ENCODE data around the gene ZNF536.

Gene ZNF536

DNA sequence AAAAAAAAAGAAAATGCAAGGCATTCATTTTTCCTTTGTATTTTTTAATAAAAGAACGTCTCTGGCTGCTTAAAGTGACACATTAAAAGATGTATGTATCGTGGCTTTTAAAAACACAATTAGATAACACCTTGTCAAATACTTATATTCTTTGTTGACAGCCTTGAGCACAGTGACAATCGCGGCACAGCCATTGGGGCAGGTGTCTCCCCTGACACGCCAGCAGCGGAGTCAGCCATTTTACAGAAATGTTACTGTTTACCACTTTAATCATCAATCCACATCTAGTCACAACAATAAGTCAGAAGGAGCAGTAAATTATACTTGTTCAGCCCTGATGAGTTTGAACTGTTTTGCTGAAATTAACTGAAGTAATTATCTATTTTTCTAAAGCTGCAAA, 224.1 kb downstream of the ZNF536 start:
- H3K9me3 ChIP-seq (ENCODE audit: control insufficient read depth, insufficient read depth, low read length): no peaks in the 10 kb centered on the region
- H3K36me3 ChIP-seq (ENCODE audit: insufficient read depth, low read length): no peaks in the 10 kb centered on the region
- peaks cover 14% of the 10 kb centered on the region for H3K4me1 ChIP-seq (ENCODE audit: insufficient read depth, low read length)
- H3K9ac ChIP-seq (ENCODE audit: low read depth, low read length): no peak overlapping the region

DNA sequence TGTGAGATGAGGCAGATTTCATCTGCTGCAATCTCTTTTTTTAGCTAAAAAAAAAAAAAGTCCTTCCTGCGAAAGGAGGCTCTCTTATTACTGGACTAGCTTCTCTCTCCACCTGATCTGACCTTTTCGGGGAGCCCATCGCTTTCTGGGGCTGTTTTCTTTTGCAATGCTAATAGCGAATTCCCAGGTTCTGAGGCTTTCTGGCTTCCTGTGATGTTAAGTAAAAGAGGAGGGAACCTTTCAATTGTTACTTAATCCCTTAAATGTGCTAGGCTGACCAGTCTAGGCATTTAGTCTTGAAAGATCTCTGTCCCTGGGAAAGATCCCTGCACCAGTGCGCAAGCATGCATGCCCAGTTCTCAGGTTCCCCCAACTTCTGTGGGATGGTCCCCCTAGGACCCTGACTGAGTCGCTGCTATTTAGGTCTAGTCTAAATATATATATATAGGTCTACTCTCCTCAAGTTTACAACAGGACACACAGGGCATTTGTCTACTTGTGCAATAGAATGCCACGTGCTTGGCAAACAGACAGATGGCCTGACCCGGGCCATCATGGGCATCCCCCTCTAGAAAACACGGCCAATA, 224.7 kb downstream of the ZNF536 start:
- H3K36me3 ChIP-seq (ENCODE audit: insufficient read depth, low read length): no peaks in the 10 kb centered on the region
- H3K9me3 ChIP-seq (ENCODE audit: control insufficient read depth, insufficient read depth, low read length): no peaks in the 10 kb centered on the region
- H3K4me1 ChIP-seq (ENCODE audit: insufficient read depth, low read length): peaks cover 14% of the 10 kb centered on the region
- no peak overlapping the region for H3K9ac ChIP-seq (ENCODE audit: low read depth, low read length)

GRCh38 chr19:30598688-30599087, 226.5 kb downstream of the ZNF536 start:
- Histone ChIP-seq H3K9ac (ENCODE audit: low read depth, low read length) (no peak overlapping the region), H3K4me1 (ENCODE audit: insufficient read depth, low read length) (peaks cover 14% of the 10 kb centered on the region), H3K36me3 (ENCODE audit: insufficient read depth, low read length) (no peaks in the 10 kb centered on the region), H3K9me3 (ENCODE audit: control insufficient read depth, insufficient read depth, low read length) (no peaks in the 10 kb centered on the region)

DNA sequence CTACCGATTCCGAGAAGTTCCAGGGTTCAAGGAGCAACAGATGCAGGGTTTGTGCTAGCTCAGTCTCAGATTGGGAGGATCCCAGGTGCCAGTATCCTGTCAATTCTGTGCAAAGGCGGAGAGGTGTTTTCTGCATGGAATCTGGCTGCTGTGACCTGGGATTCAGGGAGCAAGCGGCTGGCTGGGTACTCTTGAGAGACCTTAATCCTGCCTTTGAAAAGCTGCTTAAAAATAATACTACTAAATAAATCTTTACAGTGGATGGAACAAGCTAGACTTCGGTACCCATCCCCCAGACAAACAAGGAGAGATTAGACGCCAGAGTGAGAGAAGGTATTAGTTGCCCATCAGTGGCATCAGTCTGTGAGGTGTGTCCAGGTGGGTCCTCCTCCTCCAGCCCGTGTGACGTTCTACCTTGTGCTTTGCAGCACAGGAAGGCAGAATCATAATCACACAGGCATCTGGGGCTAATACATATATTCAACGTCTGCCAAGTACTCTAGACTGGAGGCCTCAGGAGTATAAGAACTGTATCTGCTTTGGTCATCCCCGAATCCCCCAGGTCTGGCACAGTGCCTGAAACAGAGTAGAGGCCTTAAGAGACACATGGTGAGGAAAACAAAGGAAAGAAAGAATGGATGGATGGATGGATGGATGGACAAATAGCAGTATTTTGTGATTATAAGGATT, 230.6 kb downstream of the ZNF536 start:
- H3K4me1 ChIP-seq (ENCODE audit: insufficient read depth, low read length): no peaks in the 10 kb centered on the region; the same call in 1 of the 2 replicates
- no peak overlapping the region for H3K9ac ChIP-seq (ENCODE audit: low read depth, low read length)
- H3K36me3 ChIP-seq (ENCODE audit: insufficient read depth, low read length): no peaks in the 10 kb centered on the region
- no peaks in the 10 kb centered on the region for H3K9me3 ChIP-seq (ENCODE audit: control insufficient read depth, insufficient read depth, low read length)

GRCh38 chr19:30604657-30605056, 232.5 kb downstream of the ZNF536 start:
- no peaks in the 10 kb centered on the region for H3K36me3 ChIP-seq (ENCODE audit: insufficient read depth, low read length)
- no peaks in the 10 kb centered on the region for H3K4me1 ChIP-seq (ENCODE audit: insufficient read depth, low read length)
- no peaks in the 10 kb centered on the region for H3K9me3 ChIP-seq (ENCODE audit: control insufficient read depth, insufficient read depth, low read length)
- H3K9ac ChIP-seq (ENCODE audit: low read depth, low read length): no peak overlapping the region

- H3K9me3 ChIP-seq (ENCODE audit: control insufficient read depth, insufficient read depth, low read length): no peaks in the 10 kb centered on the region
- no peaks in the 10 kb centered on the region for H3K36me3 ChIP-seq (ENCODE audit: insufficient read depth, low read length)
- no peaks in the 10 kb centered on the region for H3K4me1 ChIP-seq (ENCODE audit: insufficient read depth, low read length)
- H3K9ac ChIP-seq (ENCODE audit: low read depth, low read length): no peak overlapping the region
These were observed 233.1 kb downstream of the ZNF536 start for GRCh38 chr19:30605333-30605732.

DNA sequence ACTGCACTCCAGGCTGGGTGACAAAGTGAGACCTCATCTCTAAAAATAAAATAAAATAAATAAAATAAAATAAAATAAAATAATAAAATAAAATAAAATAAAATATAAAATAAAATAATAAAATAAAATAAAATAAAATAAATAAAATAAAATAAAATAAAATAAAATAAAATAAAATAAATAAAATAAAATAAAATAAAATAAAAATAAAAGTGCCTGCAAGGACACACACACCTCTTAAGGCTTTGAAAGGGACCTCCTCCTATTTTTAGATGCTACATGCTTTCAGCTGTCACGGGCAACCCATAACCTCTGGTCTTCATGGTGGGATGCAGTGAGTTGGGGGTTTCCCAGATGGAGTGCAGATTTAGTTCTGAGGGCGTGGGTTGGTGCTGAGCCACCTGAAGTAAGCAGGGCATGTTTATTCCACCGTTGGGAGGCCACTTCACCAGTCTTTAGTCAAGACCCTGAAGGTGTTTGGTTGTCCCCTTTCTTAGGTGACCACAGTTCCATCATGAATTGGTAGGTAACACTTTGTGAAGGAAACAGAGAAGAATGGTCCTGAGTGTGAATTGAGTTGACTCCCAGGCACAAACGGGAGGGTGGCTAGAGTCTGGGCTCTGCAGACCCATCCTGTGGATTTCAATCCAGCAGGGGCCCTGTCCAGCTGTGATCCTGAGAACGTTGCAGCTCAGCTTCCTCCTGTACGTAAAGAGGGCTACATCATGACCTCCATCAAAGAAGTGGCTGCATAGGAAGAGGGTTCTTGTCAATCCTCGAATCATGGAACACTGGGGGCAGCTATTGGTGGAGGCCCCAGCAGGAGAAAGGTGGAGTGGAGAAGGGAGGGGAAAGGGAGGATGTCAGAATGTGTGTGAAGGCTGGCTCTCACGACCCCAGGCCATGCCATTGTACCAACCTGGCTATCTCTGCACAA, 234.2 kb downstream of the ZNF536 start:
- no peaks in the 10 kb centered on the region for H3K9me3 ChIP-seq (ENCODE audit: control insufficient read depth, insufficient read depth, low read length)
- no peak overlapping the region for H3K9ac ChIP-seq (ENCODE audit: low read depth, low read length)
- no peaks in the 10 kb centered on the region for H3K36me3 ChIP-seq (ENCODE audit: insufficient read depth, low read length)
- H3K4me1 ChIP-seq (ENCODE audit: insufficient read depth, low read length): no peaks in the 10 kb centered on the region
